SK-N-SH (cell line): ENCODE results near the gene NARS2. TPM values are rescaled to one million over a fixed set of nuclear protein-coding genes. Genes with fewer than 3 reads are reported as not detected.

ENCODE experiments used
- CTCF ChIA-PET: fragments of 300-600, 350-600 bp; formaldehyde crosslinking; extraction: SDS; loops from one replicate; lab custom pipeline; 2021; lab: Yijun Ruan, JAX
- POLR2A ChIA-PET: fragments of 350-600 bp; sonication (Branson Sonifier 250); formaldehyde crosslinking; extraction: SDS; loops from one replicate; lab custom pipeline; 2020; ENCODE audit warnings: antibody characterized with exemption, inconsistent platforms; lab: Yijun Ruan, JAX
- DNase-seq: peaks from one replicate; pipeline ENCODE4 v3.0.0; 2012
- H2AFZ ChIP-seq: fragments of 200-600 bp; sonication (generic); 2 replicates; pipeline ENCODE4 v1.8.1; 2016; ENCODE audit warnings: antibody characterized with exemption, mild to moderate bottlenecking, low read depth
- H3F3A ChIP-seq: fragments of 200-600 bp; sonication (generic); replicated peaks from 2 replicates; pipeline ENCODE3; 2016; ENCODE audit warnings: antibody characterized with exemption, mild to moderate bottlenecking; ENCODE audit not compliant: insufficient read depth
- H3K27ac ChIP-seq, 2 experiments: fragments of 200-500 bp in 1 of 2; fragments of 200-600 bp in 1 of 2; sonication (Bioruptor generic) in 1 of 2; sonication (generic), shearing (Covaris generic) in 1 of 2; 2 replicates each; pipeline versions ENCODE4 v1.5.1 to v1.6.1; 2014 to 2016; ENCODE audit warnings: low read depth in 2 of 2, inconsistent platforms in 1 of 2, low read length in 1 of 2, mild to moderate bottlenecking in 1 of 2, mixed read lengths in 1 of 2
- H3K27me3 ChIP-seq: fragments of 200-600 bp; sonication (generic), shearing (Covaris generic); 2 replicates; pipeline ENCODE4 v1.6.1; 2016; ENCODE audit warnings: mixed run types; ENCODE audit not compliant: insufficient read depth
- H3K36me3 ChIP-seq, 2 experiments: fragments of 200-500 bp in 1 of 2; fragments of 200-600 bp in 1 of 2; sonication (Bioruptor generic) in 1 of 2; sonication (generic) in 1 of 2; replicated peaks in 1 of 2; 2 replicates each; pipeline versions ENCODE3 to v1.5.1; 2014 to 2016; ENCODE audit warnings: low read length in 1 of 2, mild to moderate bottlenecking in 1 of 2; ENCODE audit not compliant: insufficient read depth in 2 of 2, control insufficient read depth in 1 of 2
- H3K4me1 ChIP-seq, 2 experiments: fragments of 200-500 bp in 1 of 2; fragments of 200-600 bp in 1 of 2; sonication (Bioruptor generic) in 1 of 2; sonication (generic), shearing (Covaris generic) in 1 of 2; 2 replicates each; pipeline versions ENCODE4 v1.5.1 to v1.6.1; 2014 to 2016; ENCODE audit warnings: low read depth in 1 of 2, low read length in 1 of 2, mixed run types in 1 of 2; ENCODE audit not compliant: insufficient read depth in 2 of 2, control insufficient read depth in 1 of 2
- H3K4me2 ChIP-seq: fragments of 200-600 bp; sonication (generic), shearing (Covaris generic); 2 replicates; pipeline ENCODE4 v1.6.1; 2017; ENCODE audit warnings: mixed run types
- H3K4me3 ChIP-seq, 2 experiments: fragments of 200-500 bp in 1 of 2; fragments of 200-600 bp in 1 of 2; sonication (Bioruptor generic) in 1 of 2; sonication (generic), shearing (Covaris generic) in 1 of 2; 2 replicates each; pipeline versions ENCODE4 v1.5.1 to v1.8.1; 2014 to 2016; ENCODE audit warnings: low read depth in 2 of 2, inconsistent platforms in 1 of 2, low read length in 1 of 2, mild to moderate bottlenecking in 1 of 2, mixed read lengths in 1 of 2, moderate library complexity in 1 of 2
- H3K79me2 ChIP-seq: fragments of 200-600 bp; sonication (generic); 2 replicates; pipeline ENCODE4 v1.8.1; 2017; ENCODE audit warnings: mild to moderate bottlenecking; ENCODE audit not compliant: insufficient read depth
- H3K9ac ChIP-seq: fragments of 200-600 bp; sonication (generic); 2 replicates; pipeline ENCODE4 v1.6.1; 2017; ENCODE audit warnings: mixed run types
- H3K9me2 ChIP-seq: fragments of 200-600 bp; sonication (generic); 2 replicates; pipeline ENCODE4 v1.6.1; 2017; ENCODE audit warnings: mixed run types
- H3K9me3 ChIP-seq: fragments of 200-600 bp; sonication (generic); 2 replicates; pipeline ENCODE4 v1.6.1; 2017; ENCODE audit warnings: mixed run types, mild to moderate bottlenecking, moderate library complexity
- H4K20me1 ChIP-seq: fragments of 200-600 bp; sonication (generic); 2 replicates; pipeline ENCODE4 v1.6.1; 2017; ENCODE audit warnings: mild to moderate bottlenecking, mixed run types; ENCODE audit not compliant: insufficient read depth
- CHD2 ChIP-seq: fragments of 150-350 bp; IDR thresholded peaks from 2 replicates; pipeline ENCODE4 v1.6.1; 2018; ENCODE audit warnings: low read length; ENCODE audit not compliant: partially characterized antibody
- EP300 ChIP-seq, 2 experiments: IDR thresholded peaks; 2 replicates each; pipeline versions ENCODE4 v1.4.0 to v1.6.1; 2012; ENCODE audit warnings: borderline replicate concordance in 1 of 2, low read depth in 1 of 2, low read length in 1 of 2
- EZH2phosphoT487 ChIP-seq: fragments of 200-600 bp; sonication (generic); IDR thresholded peaks from 2 replicates; pipeline ENCODE4 v1.6.1; 2017; ENCODE audit warnings: low read depth, mixed run types, mild to moderate bottlenecking, antibody characterized with exemption, moderate library complexity, borderline replicate concordance
- GABPA ChIP-seq: IDR thresholded peaks from 2 replicates; pipeline ENCODE4 v1.4.0; 2012; ENCODE audit warnings: low read depth, mild to moderate bottlenecking
- GATA2 ChIP-seq: sonication (generic); formaldehyde crosslinking; IDR thresholded peaks from 2 replicates; pipeline ENCODE4 v1.5.0; 2020; ENCODE audit warnings: mild to moderate bottlenecking, missing genetic modification reagents
- MEF2A ChIP-seq: IDR thresholded peaks from 2 replicates; pipeline ENCODE4 v1.4.0; 2012; ENCODE audit warnings: low read depth, borderline replicate concordance
- NRF1 ChIP-seq: IDR thresholded peaks from 2 replicates; pipeline ENCODE4 v1.6.1; 2012; ENCODE audit warnings: low read depth, mild to moderate bottlenecking, low read length
- POLR2AphosphoS5 ChIP-seq: IDR thresholded peaks from 2 replicates; pipeline ENCODE4 v1.6.1; 2012; ENCODE audit warnings: low read depth, low read length
- SMC3 ChIP-seq: IDR thresholded peaks from 2 replicates; pipeline ENCODE4 v1.6.1; 2012; ENCODE audit warnings: low read depth, low read length, improper control_type of control experiment
- TCF12 ChIP-seq: IDR thresholded peaks from 2 replicates; pipeline ENCODE4 v1.4.0; 2012
- TEAD4 ChIP-seq: IDR thresholded peaks from 2 replicates; pipeline ENCODE4 v1.4.0; 2012; ENCODE audit warnings: mild to moderate bottlenecking, borderline replicate concordance; ENCODE audit not compliant: insufficient read depth
- YY1 ChIP-seq: IDR thresholded peaks from 2 replicates; pipeline ENCODE4 v1.4.0; 2012; ENCODE audit warnings: low read depth, mild to moderate bottlenecking
- WGBS: methylation state at CpG from one replicate; pipeline ENCODE4 v1.1.6; 2017; ENCODE audit warnings: low lambda C conversion rate; 5-methylcytosine and 5-hydroxymethylcytosine counted together
- polyA plus RNA-seq, 3 experiments: library from polyadenylated mRNA; depleted of rRNA; stranded (reverse); fragments of >200 nt; gene quantifications; 2 replicates each; pipeline ENCODE4 v1.2.3, GENCODE V29; 2012
- TF ChIP-seq, protein P1 (sequence below): fragments of 150-350 bp; IDR thresholded peaks from 2 replicates; pipeline ENCODE4 v1.6.1; 2017; ENCODE audit warnings: antibody characterized with exemption, low read length, low read depth, borderline replicate concordance
- TF ChIP-seq, protein P2 (sequence below): IDR thresholded peaks from 2 replicates; pipeline ENCODE4 v1.4.0; 2012; ENCODE audit warnings: low read depth, borderline replicate concordance
- TF ChIP-seq, protein P3 (sequence below): IDR thresholded peaks from 2 replicates; pipeline ENCODE4; 2012
- TF ChIP-seq, protein P4 (sequence below): fragments of 200-600 bp; sonication (generic); IDR thresholded peaks from 2 replicates; pipeline ENCODE4 v1.6.1; 2017; ENCODE audit warnings: antibody characterized with exemption, mild to moderate bottlenecking, moderate library complexity

NARS2 gene
- polyA plus RNA-seq, 1 of the 3 experiments (the other 2 are of a cell fraction): 8.9 TPM

DNA sequence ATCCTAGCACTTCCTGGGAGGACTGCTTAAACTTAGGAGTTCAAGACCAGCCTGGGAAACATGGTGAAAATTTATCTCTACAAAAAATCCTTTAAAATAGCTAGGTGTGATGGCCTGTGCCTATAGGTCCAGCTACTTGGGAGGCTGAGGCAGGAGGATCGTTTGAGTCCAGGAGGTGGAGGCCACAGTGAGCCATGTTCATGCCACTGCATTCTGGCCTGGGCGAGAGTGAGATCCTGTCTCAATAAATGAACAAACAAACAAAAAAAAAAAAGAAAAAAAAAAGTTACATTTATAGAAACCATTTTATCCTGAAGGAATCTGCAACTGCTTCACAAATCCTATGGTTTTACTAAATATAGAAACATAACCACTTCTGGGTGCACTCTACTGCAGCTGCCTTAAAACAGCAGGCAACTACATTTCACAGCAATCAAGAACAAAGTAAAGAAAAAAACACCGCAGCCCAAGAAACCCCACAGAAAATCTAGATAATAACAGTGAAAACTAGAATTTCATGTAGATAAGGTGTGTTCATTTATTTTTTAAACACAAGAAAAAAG is 81.2 kb downstream of the NARS2 start:
- H2AFZ ChIP-seq: no peak overlapping the region
- no peaks in the 10 kb centered on the region for H3K4me1 ChIP-seq
- no peaks in the 10 kb centered on the region for H3K27me3 ChIP-seq
- H4K20me1 ChIP-seq: no peaks in the 10 kb centered on the region
- H3K36me3 ChIP-seq: peaks cover 0 to 7% of the 10 kb centered on the region in 2 experiments
- H3K79me2 ChIP-seq: no peaks in the 10 kb centered on the region
- 97% methylated on average over 3 of the region's 3 CpGs for WGBS
- H3K4me3 ChIP-seq: no peak overlapping the region
- TF ChIP-seq, protein P1, sequence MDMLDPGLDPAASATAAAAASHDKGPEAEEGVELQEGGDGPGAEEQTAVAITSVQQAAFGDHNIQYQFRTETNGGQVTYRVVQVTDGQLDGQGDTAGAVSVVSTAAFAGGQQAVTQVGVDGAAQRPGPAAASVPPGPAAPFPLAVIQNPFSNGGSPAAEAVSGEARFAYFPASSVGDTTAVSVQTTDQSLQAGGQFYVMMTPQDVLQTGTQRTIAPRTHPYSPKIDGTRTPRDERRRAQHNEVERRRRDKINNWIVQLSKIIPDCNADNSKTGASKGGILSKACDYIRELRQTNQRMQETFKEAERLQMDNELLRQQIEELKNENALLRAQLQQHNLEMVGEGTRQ: no peak
- TF ChIP-seq POLR2AphosphoS5 (no peak), GABPA (no peak), GATA2 (CRISPR knock-in tag) (no peak), CHD2 (no peak), EP300 (IDR thresholded peaks at IDR 0.05; ENCODE audit: borderline replicate concordance in 1 of 2, low read depth in 1 of 2, low read length in 1 of 2) (no peak), EZH2phosphoT487 (no peak)
- TF ChIP-seq, protein P2, sequence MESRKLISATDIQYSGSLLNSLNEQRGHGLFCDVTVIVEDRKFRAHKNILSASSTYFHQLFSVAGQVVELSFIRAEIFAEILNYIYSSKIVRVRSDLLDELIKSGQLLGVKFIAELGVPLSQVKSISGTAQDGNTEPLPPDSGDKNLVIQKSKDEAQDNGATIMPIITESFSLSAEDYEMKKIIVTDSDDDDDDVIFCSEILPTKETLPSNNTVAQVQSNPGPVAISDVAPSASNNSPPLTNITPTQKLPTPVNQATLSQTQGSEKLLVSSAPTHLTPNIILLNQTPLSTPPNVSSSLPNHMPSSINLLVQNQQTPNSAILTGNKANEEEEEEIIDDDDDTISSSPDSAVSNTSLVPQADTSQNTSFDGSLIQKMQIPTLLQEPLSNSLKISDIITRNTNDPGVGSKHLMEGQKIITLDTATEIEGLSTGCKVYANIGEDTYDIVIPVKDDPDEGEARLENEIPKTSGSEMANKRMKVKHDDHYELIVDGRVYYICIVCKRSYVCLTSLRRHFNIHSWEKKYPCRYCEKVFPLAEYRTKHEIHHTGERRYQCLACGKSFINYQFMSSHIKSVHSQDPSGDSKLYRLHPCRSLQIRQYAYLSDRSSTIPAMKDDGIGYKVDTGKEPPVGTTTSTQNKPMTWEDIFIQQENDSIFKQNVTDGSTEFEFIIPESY: no peak
- TF ChIP-seq, protein P3, sequence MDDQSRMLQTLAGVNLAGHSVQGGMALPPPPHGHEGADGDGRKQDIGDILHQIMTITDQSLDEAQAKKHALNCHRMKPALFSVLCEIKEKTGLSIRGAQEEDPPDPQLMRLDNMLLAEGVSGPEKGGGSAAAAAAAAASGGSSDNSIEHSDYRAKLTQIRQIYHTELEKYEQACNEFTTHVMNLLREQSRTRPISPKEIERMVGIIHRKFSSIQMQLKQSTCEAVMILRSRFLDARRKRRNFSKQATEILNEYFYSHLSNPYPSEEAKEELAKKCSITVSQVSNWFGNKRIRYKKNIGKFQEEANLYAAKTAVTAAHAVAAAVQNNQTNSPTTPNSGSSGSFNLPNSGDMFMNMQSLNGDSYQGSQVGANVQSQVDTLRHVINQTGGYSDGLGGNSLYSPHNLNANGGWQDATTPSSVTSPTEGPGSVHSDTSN: no peak
- no peaks in the 10 kb centered on the region for H3F3A ChIP-seq
- no peak overlapping the region for H3K9ac ChIP-seq
- ChIA-PET POLR2A (interaction anchor here (1.0 kb wide), 1 partner anchor 108 kb away, joined by 3 read pairs; no protein-coding TSS in a partner anchor), CTCF (interaction anchor here (1.0 to 2.0 kb wide), 4 partner anchors 10 to 39 kb away, joined by 3 to 6 read pairs (median 4); no protein-coding TSS in a partner anchor)
- H3K4me2 ChIP-seq: no peak overlapping the region
- DNase-seq: no peak
- H3K9me3 ChIP-seq: no peaks in the 10 kb centered on the region
- H3K27ac ChIP-seq: no peak overlapping the region
- H3K9me2 ChIP-seq: no peaks in the 10 kb centered on the region

DNA sequence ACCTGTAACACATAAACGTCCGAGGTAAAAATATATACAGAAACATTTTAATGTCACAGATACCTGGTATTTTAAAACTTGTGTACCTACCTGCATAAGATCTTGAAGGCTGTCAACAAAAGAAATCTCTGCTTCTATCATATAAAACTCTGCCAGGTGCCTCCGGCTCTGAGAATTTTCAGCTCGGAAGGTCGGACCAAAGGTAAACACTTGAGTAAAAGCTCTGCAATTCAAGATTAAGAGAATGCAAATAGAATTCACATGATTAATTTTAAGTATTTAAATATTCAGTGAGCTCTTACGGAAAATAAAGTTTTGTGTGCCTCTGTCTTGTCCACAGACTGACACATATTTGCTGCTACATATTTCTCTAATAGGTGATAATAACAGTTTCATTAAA is 81.7 kb downstream of the NARS2 start:
- H3K4me3 ChIP-seq: no peak overlapping the region
- H3K27me3 ChIP-seq: no peaks in the 10 kb centered on the region
- H3K4me1 ChIP-seq: no peaks in the 10 kb centered on the region
- no peak overlapping the region for H3K9ac ChIP-seq
- no peak for TF ChIP-seq POLR2AphosphoS5
- TF ChIP-seq NRF1: no peak
- no peak for TF ChIP-seq MEF2A
- TF ChIP-seq TEAD4: no peak
- no peak for TF ChIP-seq TCF12
- no peak for TF ChIP-seq YY1
- TF ChIP-seq, protein P4, sequence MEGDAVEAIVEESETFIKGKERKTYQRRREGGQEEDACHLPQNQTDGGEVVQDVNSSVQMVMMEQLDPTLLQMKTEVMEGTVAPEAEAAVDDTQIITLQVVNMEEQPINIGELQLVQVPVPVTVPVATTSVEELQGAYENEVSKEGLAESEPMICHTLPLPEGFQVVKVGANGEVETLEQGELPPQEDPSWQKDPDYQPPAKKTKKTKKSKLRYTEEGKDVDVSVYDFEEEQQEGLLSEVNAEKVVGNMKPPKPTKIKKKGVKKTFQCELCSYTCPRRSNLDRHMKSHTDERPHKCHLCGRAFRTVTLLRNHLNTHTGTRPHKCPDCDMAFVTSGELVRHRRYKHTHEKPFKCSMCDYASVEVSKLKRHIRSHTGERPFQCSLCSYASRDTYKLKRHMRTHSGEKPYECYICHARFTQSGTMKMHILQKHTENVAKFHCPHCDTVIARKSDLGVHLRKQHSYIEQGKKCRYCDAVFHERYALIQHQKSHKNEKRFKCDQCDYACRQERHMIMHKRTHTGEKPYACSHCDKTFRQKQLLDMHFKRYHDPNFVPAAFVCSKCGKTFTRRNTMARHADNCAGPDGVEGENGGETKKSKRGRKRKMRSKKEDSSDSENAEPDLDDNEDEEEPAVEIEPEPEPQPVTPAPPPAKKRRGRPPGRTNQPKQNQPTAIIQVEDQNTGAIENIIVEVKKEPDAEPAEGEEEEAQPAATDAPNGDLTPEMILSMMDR: no peak
- no peak for TF ChIP-seq SMC3
- no peaks in the 10 kb centered on the region for H3F3A ChIP-seq
- H3K9me2 ChIP-seq: no peaks in the 10 kb centered on the region
- H3K4me2 ChIP-seq: no peak overlapping the region
- H3K36me3 ChIP-seq: peaks cover 0 to 12% of the 10 kb centered on the region in 2 experiments
- no peaks in the 10 kb centered on the region for H3K79me2 ChIP-seq
- 96% methylated on average over 6 of the region's 6 CpGs for WGBS
- CTCF ChIA-PET: interaction anchor here (0.9 to 2.0 kb wide), 5 partner anchors 10 to 71 kb away, joined by 3 to 6 read pairs (median 4); no protein-coding TSS in a partner anchor
- H3K9me3 ChIP-seq: no peaks in the 10 kb centered on the region
- no peak overlapping the region for H2AFZ ChIP-seq
- no peaks in the 10 kb centered on the region for H4K20me1 ChIP-seq
- POLR2A ChIA-PET: no interaction called here
- DNase-seq: no peak
- no peak overlapping the region for H3K27ac ChIP-seq
